H1 (cell line): ENCODE results near the gene MITF. TPM values are rescaled to one million over a fixed set of nuclear protein-coding genes. Genes with fewer than 3 reads are reported as not detected.

Experiments
- CTCF ChIA-PET: fragments of 300-600 bp; sonication (Branson Sonifier 250); formaldehyde crosslinking; loops from one replicate; lab custom pipeline; 2021; ENCODE audit not compliant: partially characterized antibody; lab: Charles Lee
- POLR2A ChIA-PET: fragments of 300-600 bp; sonication (Branson Sonifier 250); formaldehyde crosslinking; loops from one replicate; lab custom pipeline; 2021; ENCODE audit warnings: inconsistent platforms; ENCODE audit not compliant: partially characterized antibody; lab: Charles Lee
- DNase-seq, 2 experiments: peaks; one replicate each; pipeline versions ENCODE4 v3.0.0 to v3.0.0-alpha.2; 2010 to 2022; ENCODE audit warnings: low spot score in 2 of 2, low read depth in 1 of 2, mixed read lengths in 1 of 2
- FAIRE-seq: peaks from 2 replicates; lab custom pipeline; 2011; peaks lifted over from hg19 to GRCh38; lab: Jason Lieb, UNC
- H2AFZ ChIP-seq: 2 replicates; pipeline ENCODE4 v1.8.1; 2012; ENCODE audit warnings: low read length, inconsistent platforms
- H2AK5ac ChIP-seq: 2 replicates; pipeline ENCODE4 v1.6.1; 2013; ENCODE audit warnings: low read depth, low read length
- H2BK120ac ChIP-seq: replicated peaks from 2 replicates; pipeline ENCODE3; 2013; ENCODE audit warnings: low read depth, low read length, inconsistent platforms
- H2BK12ac ChIP-seq: 2 replicates; pipeline ENCODE4 v1.6.1; 2013; ENCODE audit warnings: low read depth, low read length
- H2BK15ac ChIP-seq: 2 replicates; pipeline ENCODE4 v1.6.1; 2013; ENCODE audit warnings: low read length
- H2BK20ac ChIP-seq: 2 replicates; pipeline ENCODE4 v1.6.1; 2013; ENCODE audit warnings: low read length
- H2BK5ac ChIP-seq: 2 replicates; pipeline ENCODE4 v1.6.1; 2013; ENCODE audit warnings: low read depth, low read length
- H3K14ac ChIP-seq: 2 replicates; pipeline ENCODE4 v1.6.1; 2013; ENCODE audit warnings: inconsistent platforms; ENCODE audit not compliant: insufficient read length
- H3K18ac ChIP-seq: 2 replicates; pipeline ENCODE4 v1.6.1; 2013; ENCODE audit warnings: low read length; ENCODE audit errors: extremely low read depth
- H3K23ac ChIP-seq: 2 replicates; pipeline ENCODE4 v1.6.1; 2013; ENCODE audit warnings: inconsistent platforms; ENCODE audit not compliant: insufficient read length
- H3K23me2 ChIP-seq: 2 replicates; pipeline ENCODE4 v1.6.1; 2013; ENCODE audit warnings: low read depth, low read length
- H3K27ac ChIP-seq: 2 replicates; pipeline ENCODE4 v1.6.1; 2011; ENCODE audit warnings: low read depth, low read length, inconsistent platforms
- H3K27me3 ChIP-seq, 4 experiments: replicated peaks in 1 of 4; 1 replicate in 1 of 4; 2 replicates in 3 of 4; pipeline versions ENCODE4 v1.6.1 to v1.8.1; 2011 to 2013; ENCODE audit warnings: low read length in 3 of 4, mild to moderate bottlenecking in 3 of 4, inconsistent platforms in 2 of 4, mixed read lengths in 2 of 4, moderate library complexity in 1 of 4; ENCODE audit not compliant: control insufficient read depth in 3 of 4, insufficient read depth in 3 of 4; ENCODE audit errors: extremely low read depth in 1 of 4
- H3K36me3 ChIP-seq, 4 experiments: 2 replicates each; pipeline versions ENCODE4 v1.6.1 to v1.8.1; 2011 to 2013; ENCODE audit warnings: mild to moderate bottlenecking in 4 of 4, low read length in 3 of 4, moderate library complexity in 2 of 4, control low read depth in 1 of 4, inconsistent platforms in 1 of 4; ENCODE audit not compliant: insufficient read depth in 4 of 4, control insufficient read depth in 2 of 4
- H3K4ac ChIP-seq: replicated peaks from 2 replicates; pipeline ENCODE3; 2013; ENCODE audit warnings: low read length, low read depth, mixed read lengths, inconsistent platforms; ENCODE audit not compliant: insufficient read length
- H3K4me1 ChIP-seq, 4 experiments: replicated peaks in 1 of 4; 1 replicate in 1 of 4; 2 replicates in 3 of 4; pipeline versions ENCODE4 v1.6.1 to v1.8.1; 2011 to 2013; ENCODE audit warnings: low read length in 3 of 4, inconsistent platforms in 2 of 4, mixed read lengths in 1 of 4; ENCODE audit not compliant: insufficient read depth in 4 of 4, control insufficient read depth in 3 of 4
- H3K4me2 ChIP-seq, 2 experiments: 2 replicates each; pipeline versions ENCODE4 v1.6.1 to v1.8.1; 2011 to 2013; ENCODE audit warnings: low read depth in 2 of 2, low read length in 2 of 2, control low read depth in 1 of 2, inconsistent platforms in 1 of 2, mild to moderate bottlenecking in 1 of 2; ENCODE audit not compliant: insufficient read depth in 1 of 2
- H3K4me3 ChIP-seq, 4 experiments: fragments of 200-600, 300-600 bp in 1 of 4; sonication (generic), shearing (Covaris generic), sonication (Bioruptor Twin) in 1 of 4; 2 replicates each; pipeline versions ENCODE4 v1.5.1 to v1.8.1; 2011 to 2016; ENCODE audit warnings: low read length in 4 of 4, low read depth in 3 of 4, control low read depth in 2 of 4, inconsistent platforms in 2 of 4, mild to moderate bottlenecking in 2 of 4, mixed read lengths in 1 of 4, moderate library complexity in 1 of 4; ENCODE audit not compliant: insufficient read depth in 2 of 4; ENCODE audit errors: extremely low read depth in 1 of 4
- H3K56ac ChIP-seq: replicated peaks from 2 replicates; pipeline ENCODE3; 2013; ENCODE audit warnings: low read depth, mild to moderate bottlenecking, mixed read lengths, low read length, inconsistent platforms; ENCODE audit not compliant: insufficient read length
- H3K79me1 ChIP-seq: 2 replicates; pipeline ENCODE4 v1.6.1; 2013; ENCODE audit warnings: low read depth, low read length, control low read depth
- H3K79me2 ChIP-seq, 2 experiments: 2 replicates each; pipeline versions ENCODE4 v1.6.1 to v1.8.1; 2012 to 2013; ENCODE audit warnings: low read length in 2 of 2, mild to moderate bottlenecking in 2 of 2, inconsistent platforms in 1 of 2; ENCODE audit not compliant: insufficient read depth in 2 of 2, control insufficient read depth in 1 of 2
- H3K9ac ChIP-seq, 4 experiments: replicated peaks in 1 of 4; 1 replicate in 1 of 4; 2 replicates in 3 of 4; pipeline versions ENCODE4 v1.6.1 to v1.8.1; 2011 to 2013; ENCODE audit warnings: low read depth in 3 of 4, low read length in 3 of 4, control low read depth in 2 of 4, mild to moderate bottlenecking in 2 of 4, moderate library complexity in 2 of 4, inconsistent platforms in 1 of 4; ENCODE audit errors: extremely low read depth in 1 of 4
- H3K9me3 ChIP-seq, 2 experiments: 2 replicates each; pipeline versions ENCODE4 v1.6.1 to v1.8.1; 2012 to 2013; ENCODE audit warnings: mild to moderate bottlenecking in 2 of 2, moderate library complexity in 2 of 2, control low read depth in 1 of 2, inconsistent platforms in 1 of 2, low read depth in 1 of 2, low read length in 1 of 2, mixed read lengths in 1 of 2; ENCODE audit not compliant: insufficient read depth in 2 of 2
- H4K20me1 ChIP-seq, 2 experiments: replicated peaks in 1 of 2; 2 replicates each; pipeline versions ENCODE3 to v1.8.1; 2011 to 2013; ENCODE audit warnings: inconsistent platforms in 2 of 2, low read length in 2 of 2, mild to moderate bottlenecking in 1 of 2; ENCODE audit not compliant: insufficient read depth in 2 of 2, control insufficient read depth in 1 of 2
- H4K5ac ChIP-seq: 2 replicates; pipeline ENCODE4 v1.6.1; 2013; ENCODE audit warnings: low read length, low read depth, mixed read lengths, inconsistent platforms; ENCODE audit not compliant: insufficient read length
- H4K8ac ChIP-seq: 2 replicates; pipeline ENCODE4 v1.8.0; 2013; ENCODE audit warnings: mild to moderate bottlenecking, moderate library complexity, low read length, inconsistent platforms; ENCODE audit not compliant: insufficient read depth; ENCODE audit errors: extremely low read depth
- H4K91ac ChIP-seq: replicated peaks from 2 replicates; pipeline ENCODE3; 2013; ENCODE audit warnings: low read length, mixed read lengths, inconsistent platforms; ENCODE audit not compliant: insufficient read length
- CEBPB ChIP-seq: IDR thresholded peaks from 2 replicates; pipeline ENCODE4 v1.6.1; 2012; ENCODE audit warnings: low read depth, low read length
- CTBP2 ChIP-seq: IDR thresholded peaks from 2 replicates; pipeline ENCODE4 v1.7.0; 2011; ENCODE audit warnings: borderline replicate concordance, mild to moderate bottlenecking, moderate library complexity, mixed read lengths, low read length; ENCODE audit not compliant: insufficient read depth, insufficient read length
- MAX ChIP-seq: IDR thresholded peaks from 2 replicates; pipeline ENCODE4 v1.6.1; 2012; ENCODE audit warnings: inconsistent platforms
- WGBS, 2 experiments: shearing (Covaris generic) in 1 of 2; methylation state at CpG; one replicate each; pipeline versions ENCODE4 v1.1.6 to v1.1.7; 2013 to 2015; ENCODE audit warnings: low lambda C conversion rate in 2 of 2, mixed read lengths in 2 of 2, inconsistent platforms in 1 of 2, low coverage in 1 of 2, missing lambda C conversion rate in 1 of 2; ENCODE audit not compliant: insufficient replicate concordance in 2 of 2, insufficient coverage in 1 of 2, insufficient read length in 1 of 2; ENCODE audit errors: extremely low coverage in 1 of 2, missing lambda C conversion rate in 1 of 2; 5-methylcytosine and 5-hydroxymethylcytosine counted together
- polyA plus RNA-seq, 7 experiments: library from polyadenylated mRNA; depleted of rRNA in 3 of 7; stranded (reverse) in 5 of 7; unstranded in 2 of 7; fragments of >200 nt in 5 of 7; fragments of 200-250 nt in 2 of 7; gene quantifications; 1 replicate in 5 of 7; 2 replicates in 1 of 7; 4 replicates in 1 of 7; pipeline versions ENCODE4 v1.2.1 to v1.2.3, GENCODE V29; 2011 to 2013; ENCODE audit warnings: missing spikeins in 2 of 7, mixed read lengths in 2 of 7
- total RNA-seq: library from RNA; stranded (reverse); fragmentation: NEBNext Ultra II Directional; extraction: Animal tissue kit (Norgen Biotek cat#: 25700); gene quantifications from 2 replicates; pipeline ENCODE4 v1.2.1, GENCODE V29; 2021

Gene MITF
- total and polyA plus RNA-seq, 2 of the 8 experiments (the other 6 are each of a cell fraction or from before 2014, with no cell fraction given) = 0.53 to 1.4 TPM

DNA sequence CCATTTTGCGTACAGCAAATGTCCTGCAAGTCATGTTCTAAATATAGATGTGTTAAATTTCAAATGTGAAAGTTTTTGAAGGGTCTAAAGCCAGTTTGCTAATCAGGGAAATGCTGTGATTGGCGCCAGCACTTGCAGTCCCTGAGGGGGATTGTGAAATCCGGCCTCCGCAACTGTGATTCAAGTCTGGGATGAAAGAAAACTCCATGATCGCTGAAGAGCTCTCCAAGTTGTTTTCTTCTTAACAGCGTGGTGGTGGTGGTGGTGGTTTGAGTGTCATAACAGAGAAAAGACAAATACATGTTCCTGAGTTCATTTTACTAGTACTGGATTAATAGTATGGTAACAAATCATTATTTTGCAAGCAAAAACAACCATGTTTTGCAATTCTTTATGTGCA lies 51.8 kb downstream of the MITF start:
- no peak for TF ChIP-seq MAX
- TF ChIP-seq CEBPB = peak; percentile 81
- no peak for TF ChIP-seq CTBP2
- Histone ChIP-seq H3K79me2 (no peaks in the 10 kb centered on the region), H2BK20ac (no peak overlapping the region), H3K56ac (no peak overlapping the region), H4K20me1 (no peaks in the 10 kb centered on the region), H3K4me3 (no peak overlapping the region), H4K91ac (no peak overlapping the region), H2BK5ac (no peak overlapping the region), H3K4me2 (no peak overlapping the region), H2BK15ac (no peak overlapping the region), H3K27me3 (no peaks in the 10 kb centered on the region), H4K8ac (no peak overlapping the region), H3K14ac (no peak overlapping the region), H3K79me1 (no peaks in the 10 kb centered on the region), H3K27ac (no peak overlapping the region), H3K36me3 (no peaks in the 10 kb centered on the region), H3K23me2 (no peaks in the 10 kb centered on the region), H3K9me3 (no peaks in the 10 kb centered on the region), H2AK5ac (no peak overlapping the region), H2BK12ac (no peak overlapping the region), H3K9ac (no peak overlapping the region), H3K4ac (no peak overlapping the region), H3K4me1 (no peaks in the 10 kb centered on the region), H3K23ac (no peak overlapping the region), H2AFZ (no peak overlapping the region), H3K18ac (no peak overlapping the region), H2BK120ac (no peak overlapping the region), H4K5ac (no peak overlapping the region)
- ChIA-PET POLR2A (interaction anchor here (0.9 kb wide), 1 partner anchor 19 kb away, joined by 3 read pairs; no protein-coding TSS in a partner anchor), CTCF (interaction anchor here (0.7 to 5.1 kb wide), 5 partner anchors 9 to 348 kb away, joined by 3 to 24 read pairs (median 3); no protein-coding TSS in a partner anchor)
- DNase-seq (no peak), FAIRE-seq (no peak)
- 68% methylated on average over 6 of the region's 6 CpGs; no CpG with 5 or more reads in 1 of the 2 experiments for WGBS, 2 experiments
